Stimulated activated CD8-positive, alpha-beta memory T cell treated with anti-CD3 and anti-CD28 coated beads, Interleukin-4, amount 100 ng/mL, for 4 hours (primary cell): ENCODE data around the gene TNFRSF18.

Source experiments
- DNase-seq, 2 donors: peaks; one replicate each; pipeline ENCODE4 v3.0.0-alpha.2; 2020; ENCODE audit warnings: low read depth in 2 of 2, low spot score in 1 of 2

Gene TNFRSF18

DNA sequence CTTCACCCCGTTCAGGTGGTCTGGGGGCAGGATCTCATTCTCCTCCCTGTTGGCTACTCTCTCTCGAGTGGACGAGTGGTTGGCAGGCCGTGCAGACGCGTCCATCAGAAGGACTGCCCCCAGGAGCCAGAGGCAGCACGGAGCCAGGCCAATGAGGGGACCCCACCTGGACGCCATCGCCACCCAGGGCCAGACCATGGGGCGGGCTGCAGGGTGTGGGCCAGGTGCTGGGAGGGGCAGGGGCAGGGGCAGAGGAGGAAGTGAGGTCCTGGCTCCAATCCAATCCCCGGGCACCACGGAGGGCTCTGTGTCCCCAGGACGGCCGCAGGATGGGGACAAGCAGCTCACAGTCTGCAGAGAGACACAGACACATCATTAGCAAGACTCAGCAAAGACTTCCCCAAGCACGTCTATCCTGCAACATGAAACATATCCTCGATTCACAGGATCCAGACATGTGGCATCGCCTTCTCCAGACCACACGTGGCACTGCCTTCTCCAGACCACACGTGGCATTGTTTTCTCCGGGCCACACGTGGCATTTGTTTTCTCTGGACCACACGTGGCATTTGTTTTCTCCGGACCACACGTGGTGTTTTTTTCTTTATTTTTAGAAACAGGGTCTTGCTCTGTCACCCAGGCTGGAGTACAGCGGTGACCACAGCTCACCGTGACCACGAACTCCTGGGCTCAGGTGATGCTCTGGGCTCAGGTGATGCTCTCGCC lies 22.4 kb upstream of the TNFRSF18 start:
- DNase-seq: no peak

DNA sequence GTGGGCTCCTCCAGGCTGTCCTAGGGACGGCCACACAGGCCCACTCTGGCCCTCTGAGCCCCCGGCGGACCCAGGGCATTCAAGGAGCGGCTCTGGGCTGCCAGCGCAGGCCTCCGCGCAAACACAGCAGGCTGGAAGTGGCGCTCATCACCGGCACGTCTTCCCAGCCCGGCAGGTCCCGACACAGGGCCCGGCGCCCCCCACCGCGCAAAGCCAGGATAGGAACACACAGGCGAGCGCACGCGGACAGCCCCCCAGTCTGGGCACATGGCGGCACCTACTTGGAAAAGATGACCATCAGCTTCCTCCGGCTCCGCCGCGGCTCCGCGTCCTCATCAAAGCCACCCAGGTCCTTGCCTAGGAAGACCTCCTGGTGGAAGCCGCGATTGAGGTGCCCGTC lies 21.8 kb upstream of the TNFRSF18 start:
- DNase-seq: no peak

DNA sequence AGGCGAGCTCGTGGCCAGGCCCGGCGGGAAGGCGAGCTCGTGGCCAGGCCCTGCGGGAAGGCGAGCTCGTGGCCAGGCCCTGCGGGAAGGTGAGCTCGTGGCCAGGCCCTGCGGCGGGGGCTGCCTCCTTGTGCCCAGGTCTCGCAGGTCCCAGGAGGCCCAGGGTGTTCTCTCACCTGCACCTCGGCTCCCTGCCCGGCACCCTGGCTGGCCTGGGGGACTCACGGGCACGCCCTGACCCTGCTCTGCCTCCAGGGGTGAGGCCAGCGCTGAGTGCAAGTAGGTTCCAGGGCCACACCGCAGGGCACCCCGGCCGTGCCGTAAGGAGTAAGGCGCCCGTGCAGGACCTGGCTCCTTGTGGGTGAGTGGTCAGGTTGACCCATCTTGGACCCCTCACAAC lies 21.0 kb upstream of the TNFRSF18 start:
- DNase-seq: no peak

DNA sequence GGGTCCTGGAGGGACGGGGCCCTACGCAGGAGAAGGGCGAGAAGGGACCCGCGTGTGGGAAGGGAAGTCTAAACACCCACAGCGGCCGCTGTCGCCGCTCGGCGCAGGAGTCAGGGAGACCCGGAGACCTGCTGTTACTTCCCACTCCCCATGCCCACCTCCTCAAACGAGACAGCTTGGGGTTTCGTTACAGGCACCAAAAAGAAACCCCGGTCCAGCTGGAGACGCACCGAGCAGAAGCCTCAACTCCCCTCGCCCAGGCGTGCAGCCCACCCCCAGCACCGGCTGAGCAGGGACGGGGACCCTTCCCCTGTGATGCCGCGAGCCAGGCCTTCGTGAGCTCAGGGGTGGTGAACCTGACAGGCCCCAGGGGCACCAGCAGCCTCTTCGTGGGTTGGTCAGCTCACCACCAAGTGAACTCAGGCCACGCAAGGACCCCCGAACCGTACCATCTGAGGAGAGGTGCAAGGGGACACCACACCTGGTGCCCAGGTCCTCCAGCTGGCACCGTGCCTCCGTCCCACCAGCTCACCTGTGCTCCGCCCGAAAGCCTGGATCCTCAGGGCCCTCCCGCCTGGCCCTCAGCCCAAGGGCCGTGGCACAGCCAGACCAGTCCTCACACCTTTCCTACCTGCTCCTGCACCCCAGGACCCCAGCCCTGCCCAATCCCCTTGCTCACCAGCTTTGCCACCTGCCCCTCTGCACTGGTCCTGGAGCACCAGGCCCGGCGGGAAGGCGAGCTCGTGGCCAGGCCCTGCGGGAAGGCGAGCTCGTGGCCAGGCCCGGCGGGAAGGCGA lies 20.4 kb upstream of the TNFRSF18 start:
- DNase-seq: no peak

DNA sequence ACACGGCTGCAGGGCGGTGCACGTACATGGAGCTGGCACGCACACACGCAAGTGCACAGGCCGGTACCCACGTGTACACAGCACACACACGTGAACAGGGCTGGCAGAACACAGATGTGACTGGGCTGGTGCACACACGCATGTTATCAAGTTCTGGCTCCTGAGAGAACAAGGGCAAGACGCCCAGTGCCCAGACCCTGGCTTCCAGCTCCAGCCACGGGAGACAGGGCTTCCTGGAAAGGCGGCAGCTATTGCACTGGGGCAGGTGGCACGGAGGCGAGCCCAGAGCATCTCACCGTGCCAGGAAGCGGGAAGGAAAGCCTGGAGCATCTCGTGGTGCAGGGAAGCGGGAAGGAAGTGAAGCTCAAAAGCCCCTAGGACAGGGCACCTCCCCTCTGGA lies 19.5 kb upstream of the TNFRSF18 start:
- DNase-seq: no peak

GRCh38 chr1:1225238-1225845 lies 18.9 kb upstream of the TNFRSF18 start:
- no peak for DNase-seq

GRCh38 chr1:1223891-1224290 lies 17.5 kb upstream of the TNFRSF18 start:
- no peak for DNase-seq

GRCh38 chr1:1223321-1223720 lies 16.9 kb upstream of the TNFRSF18 start:
- DNase-seq: no peak

DNA sequence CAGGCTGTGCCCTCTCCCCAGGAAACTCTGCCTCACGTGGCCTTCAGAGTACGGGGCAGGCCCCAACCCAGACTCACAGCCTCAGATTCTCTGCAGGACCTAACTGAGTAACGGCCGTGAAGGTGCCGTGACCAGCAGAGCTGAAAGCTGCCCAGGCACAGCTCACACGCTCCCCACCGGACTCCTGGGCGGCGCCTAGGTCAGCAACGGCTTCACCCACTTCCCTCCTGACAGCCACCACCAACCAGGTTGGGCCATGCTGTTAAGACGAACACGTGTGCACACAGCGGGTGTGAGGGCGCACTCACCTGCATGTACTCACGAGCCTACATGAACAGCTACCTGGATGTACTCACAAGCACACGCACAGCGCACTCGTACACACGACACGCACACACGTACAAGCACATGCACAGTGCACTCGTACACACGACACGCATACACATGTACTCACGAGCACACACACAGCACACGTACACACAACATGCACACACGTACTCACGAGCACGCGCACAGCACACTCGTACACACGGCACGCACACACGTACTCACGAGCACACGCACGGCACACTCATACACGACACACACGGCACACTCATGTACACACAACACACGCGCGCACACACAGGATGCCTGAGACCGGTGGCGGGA lies 16.3 kb upstream of the TNFRSF18 start:
- DNase-seq: no peak

- DNase-seq: no peak
Observed at GRCh38 chr1:1221887-1222574, 15.6 kb upstream of the TNFRSF18 start.

- no peak for DNase-seq
Observed at GRCh38 chr1:1220197-1220596, 13.8 kb upstream of the TNFRSF18 start.

DNA sequence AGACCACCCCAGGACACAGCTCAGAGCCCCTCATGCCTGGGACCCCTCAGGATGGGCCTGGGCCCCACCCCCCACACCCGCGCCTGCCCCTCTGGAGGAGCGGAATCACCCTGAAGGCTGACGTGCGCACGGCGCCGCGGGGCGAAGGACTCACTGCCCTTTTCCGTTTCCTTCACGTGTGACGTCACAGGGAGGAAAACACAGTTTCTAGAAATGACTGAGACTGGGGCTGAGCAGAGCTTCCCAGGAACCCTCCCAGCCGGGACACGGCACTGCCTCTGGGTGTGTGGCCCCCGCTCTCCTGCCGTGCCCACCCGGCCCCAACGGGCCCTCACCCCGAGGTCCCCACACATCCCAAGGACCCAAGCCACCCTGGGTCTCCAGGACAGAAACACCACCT lies 12.9 kb upstream of the TNFRSF18 start:
- no peak for DNase-seq

DNA sequence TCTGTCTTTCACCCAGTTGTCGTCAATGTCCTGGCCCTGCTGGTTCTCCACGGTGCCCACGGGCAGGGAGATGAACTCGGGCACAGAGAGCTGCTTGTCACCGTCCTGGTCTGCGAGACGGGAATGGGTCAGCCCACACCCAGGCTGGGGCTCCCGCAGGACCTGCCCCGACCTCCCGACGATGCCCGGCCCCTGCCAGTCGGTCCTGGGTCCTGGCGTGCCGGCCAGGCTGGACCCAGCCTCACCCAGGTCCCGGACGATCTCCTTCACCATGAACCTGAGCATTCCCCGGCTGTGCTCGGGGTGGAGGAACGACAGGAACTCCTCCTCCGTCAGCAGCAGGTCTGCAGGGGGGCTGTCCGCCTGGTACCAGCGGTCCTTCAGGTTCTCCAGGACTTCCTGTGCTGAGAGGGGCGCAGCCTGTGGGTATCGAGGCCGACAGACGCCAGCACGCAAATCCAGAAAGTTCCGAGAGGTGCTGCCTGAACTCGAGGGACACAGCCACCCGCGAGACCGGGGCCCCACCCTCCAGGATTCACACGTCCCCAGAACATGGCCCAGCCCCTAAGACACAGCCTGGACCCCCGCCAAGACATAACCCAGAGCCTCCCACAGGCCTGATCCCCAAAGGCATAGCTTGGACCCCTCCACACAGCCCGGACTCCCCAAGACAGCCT lies 12.3 kb upstream of the TNFRSF18 start:
- no peak for DNase-seq

- DNase-seq: no peak
Observed at GRCh38 chr1:1217621-1218523, 11.5 kb upstream of the TNFRSF18 start.

DNA sequence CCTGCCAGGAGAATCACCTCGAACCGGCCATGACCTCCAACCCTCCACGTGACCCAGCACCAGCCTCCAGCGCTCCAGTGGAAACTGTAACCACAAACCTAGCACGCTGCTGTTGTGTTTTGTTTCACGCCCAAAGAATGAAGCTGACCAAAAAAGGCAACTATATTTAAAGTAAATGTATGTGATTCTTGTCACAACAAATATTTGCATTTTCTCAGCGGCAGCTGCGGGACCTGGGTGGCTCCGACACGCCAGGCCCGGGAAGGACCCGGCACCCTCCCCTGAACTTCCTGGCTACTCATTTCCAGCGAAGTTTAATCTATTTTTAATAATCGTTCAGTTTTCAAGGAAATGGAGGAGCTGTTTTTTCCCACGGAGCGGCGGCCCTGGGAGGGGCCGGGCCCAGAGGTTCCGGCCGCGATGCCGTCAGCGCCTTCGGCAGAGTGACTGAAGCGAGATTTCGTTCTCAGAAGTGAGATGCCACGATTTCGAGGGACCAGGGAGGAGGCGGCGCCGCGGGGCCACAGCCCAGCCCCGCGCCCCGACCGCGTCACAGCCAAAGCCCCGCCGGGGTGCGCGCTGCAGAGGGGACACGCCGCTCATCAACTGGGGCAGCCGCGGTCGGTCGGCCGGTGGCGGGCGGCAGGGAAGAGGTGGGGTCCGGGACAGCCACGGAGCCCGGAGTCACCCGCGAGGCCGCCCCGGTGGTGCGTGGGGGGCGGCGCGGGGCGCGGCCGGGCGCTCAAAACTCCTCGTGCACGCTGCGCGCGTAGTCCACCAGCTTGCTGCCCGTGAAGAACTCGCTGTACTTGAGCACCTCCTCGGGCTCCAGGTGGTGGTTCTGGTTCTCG lies 10.6 kb upstream of the TNFRSF18 start:
- no peak for DNase-seq

DNA sequence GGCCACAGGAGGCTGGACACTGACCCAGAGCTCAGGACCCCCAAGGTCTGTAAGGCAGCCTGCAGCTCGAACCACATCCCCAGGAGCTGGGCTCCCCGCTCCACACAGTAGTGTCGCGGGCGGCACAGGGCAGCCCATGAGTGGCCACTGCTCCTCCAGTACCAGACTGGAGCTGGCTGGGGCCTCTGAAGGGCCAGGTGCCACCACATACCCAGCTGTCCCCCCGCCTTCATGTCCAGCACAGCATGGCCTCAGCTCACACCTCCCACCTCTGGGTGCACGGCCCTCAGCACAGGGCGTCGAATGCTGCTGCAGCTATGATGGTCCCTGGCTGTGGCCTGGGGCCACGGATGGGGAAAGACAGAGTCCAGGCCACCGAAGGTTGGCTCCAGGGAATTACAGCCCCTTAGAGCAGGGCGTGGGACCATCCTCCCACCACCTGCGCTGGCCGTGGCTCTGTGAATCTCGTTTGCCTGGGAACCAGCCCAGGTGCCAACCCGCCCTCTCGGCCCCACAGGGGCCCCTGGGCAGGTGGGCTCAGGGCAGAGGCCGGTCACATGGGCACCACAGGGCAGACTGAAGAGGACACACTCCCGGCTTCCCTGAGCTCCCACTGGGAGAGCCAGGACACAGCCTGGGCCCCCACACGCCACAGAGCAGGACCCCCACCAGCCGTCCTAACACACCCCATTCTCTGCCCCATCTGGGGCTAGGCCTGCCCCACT lies 9.7 kb upstream of the TNFRSF18 start:
- DNase-seq: no peak

GRCh38 chr1:1215080-1215676 lies 8.8 kb upstream of the TNFRSF18 start:
- no peak for DNase-seq
